Measurements from ENCODE around the gene LRRC27.
A peak's percentile ranks its signal among the peaks of the same experiment; 100 is the strongest.

Gene LRRC27

GRCh38 chr10:132393695-132394181 is 61.7 kb downstream of the LRRC27 start:
- H3K4me3 ChIP-seq (ENCODE audit: low read depth, low read length): no peak overlapping the region
- DNase-seq (ENCODE audit: low read depth, low spot score): no peak
- no peak for TF ChIP-seq CTCF (IDR thresholded peaks at IDR 0.05; ENCODE audit: insufficient read depth, low read length, missing control alignments)
- ChIA-PET POLR2A (interaction anchor here (0.9 kb wide), 1 partner anchor 53 kb away, joined by 4 read pairs; no protein-coding TSS in a partner anchor), CTCF (no interaction called here)

GRCh38 chr10:132394201-132394811 is 62.3 kb downstream of the LRRC27 start:
- TF ChIP-seq CTCF (IDR thresholded peaks at IDR 0.05; ENCODE audit: insufficient read depth, low read length, missing control alignments): no peak
- POLR2A ChIA-PET: no interaction called here
- DNase-seq (ENCODE audit: low read depth, low spot score): no peak
- CTCF ChIA-PET: no interaction called here
- H3K4me3 ChIP-seq (ENCODE audit: low read depth, low read length): no peak overlapping the region

GRCh38 chr10:132394936-132395703 is 63.1 kb downstream of the LRRC27 start:
- ChIA-PET POLR2A (no interaction called here), CTCF (no interaction called here)
- no peak for TF ChIP-seq CTCF (IDR thresholded peaks at IDR 0.05; ENCODE audit: insufficient read depth, low read length, missing control alignments)
- DNase-seq (ENCODE audit: low read depth, low spot score): no peak
- H3K4me3 ChIP-seq (ENCODE audit: low read depth, low read length): no peak overlapping the region

- CTCF ChIA-PET: no interaction called here
- H3K4me3 ChIP-seq (ENCODE audit: low read depth, low read length): peak overlapping the region; percentile 53
- no peak for DNase-seq (ENCODE audit: low read depth, low spot score)
- POLR2A ChIA-PET: no interaction called here
- no peak for TF ChIP-seq CTCF (IDR thresholded peaks at IDR 0.05; ENCODE audit: insufficient read depth, low read length, missing control alignments)
Observed at GRCh38 chr10:132395704-132396493, 63.9 kb downstream of the LRRC27 start.

GRCh38 chr10:132396494-132397035 is 64.6 kb downstream of the LRRC27 start:
- ChIA-PET CTCF (interaction anchor here (1.1 to 1.2 kb wide), 2 partner anchors 24 to 29 kb away, joined by 3 read pairs; no protein-coding TSS in a partner anchor), POLR2A (no interaction called here)
- DNase-seq (ENCODE audit: low read depth, low spot score): no peak
- TF ChIP-seq CTCF (IDR thresholded peaks at IDR 0.05; ENCODE audit: insufficient read depth, low read length, missing control alignments): peak; percentile 48
- H3K4me3 ChIP-seq (ENCODE audit: low read depth, low read length): peak overlapping the region; percentile 53

Measured in AG04449 (cell line).